NCI-H446 (cell line): Measurements from ENCODE around the gene SPTBN5.

Experiments
- DNase-seq, 2 experiments: peaks; one replicate each; lab custom pipeline; 2025; lab: John Stamatoyannopoulos, UW

Gene SPTBN5

GRCh38 chr15:41893422-41894250 lies at the start of gene SPTBN5:
TSS of gene SPTBN5 (minus strand) at chr15:41894053. CDS start at chr15:41893497, 556 bp downstream.
- DNase-seq = no peak

- no peak for DNase-seq
Observed at GRCh38 chr15:41942886-41943285, 49.0 kb upstream of the SPTBN5 start.

- DNase-seq = no peak
Observed at GRCh38 chr15:41941644-41942415, 48.0 kb upstream of the SPTBN5 start.

GRCh38 chr15:41940441-41940857 lies 46.6 kb upstream of the SPTBN5 start:
- no peak for DNase-seq

- DNase-seq = no peak
Observed at GRCh38 chr15:41939986-41940385, 46.1 kb upstream of the SPTBN5 start.

- DNase-seq = no peak
Observed at GRCh38 chr15:41937568-41937923, 43.7 kb upstream of the SPTBN5 start.

GRCh38 chr15:41936649-41937567 lies 43.1 kb upstream of the SPTBN5 start:
- DNase-seq = no peak

- DNase-seq = no peak
Observed at GRCh38 chr15:41936155-41936554, 42.3 kb upstream of the SPTBN5 start.

- DNase-seq = no peak
Observed at GRCh38 chr15:41935566-41936020, 41.7 kb upstream of the SPTBN5 start.

- DNase-seq = no peak
Observed at GRCh38 chr15:41934843-41935242, 41.0 kb upstream of the SPTBN5 start.

GRCh38 chr15:41933771-41934170 lies 39.9 kb upstream of the SPTBN5 start:
- DNase-seq = no peak

- DNase-seq = no peak
Observed at GRCh38 chr15:41933326-41933725, 39.5 kb upstream of the SPTBN5 start.

- no peak for DNase-seq
Observed at GRCh38 chr15:41932511-41933289, 38.8 kb upstream of the SPTBN5 start.

GRCh38 chr15:41932101-41932500 lies 38.2 kb upstream of the SPTBN5 start:
- DNase-seq = no peak

- no peak for DNase-seq
Observed at GRCh38 chr15:41930867-41931222, 37.0 kb upstream of the SPTBN5 start.

GRCh38 chr15:41930221-41930866 lies 36.5 kb upstream of the SPTBN5 start:
- DNase-seq = no peak

GRCh38 chr15:41928637-41929620 lies 35.1 kb upstream of the SPTBN5 start:
- DNase-seq = no peak

- no peak for DNase-seq
Observed at GRCh38 chr15:41928100-41928499, 34.2 kb upstream of the SPTBN5 start.

- no peak for DNase-seq
Observed at GRCh38 chr15:41927536-41927935, 33.7 kb upstream of the SPTBN5 start.
